ENCODE results near the gene DMXL2.
A peak's percentile ranks its signal among the peaks of the same experiment; 100 is the strongest.
"Not testable (repeated sequence)": the region's sequence is repeated elsewhere in the genome, so short reads cannot be mapped to it uniquely, and the experiment has no call there.

The DMXL2 gene, protein sequence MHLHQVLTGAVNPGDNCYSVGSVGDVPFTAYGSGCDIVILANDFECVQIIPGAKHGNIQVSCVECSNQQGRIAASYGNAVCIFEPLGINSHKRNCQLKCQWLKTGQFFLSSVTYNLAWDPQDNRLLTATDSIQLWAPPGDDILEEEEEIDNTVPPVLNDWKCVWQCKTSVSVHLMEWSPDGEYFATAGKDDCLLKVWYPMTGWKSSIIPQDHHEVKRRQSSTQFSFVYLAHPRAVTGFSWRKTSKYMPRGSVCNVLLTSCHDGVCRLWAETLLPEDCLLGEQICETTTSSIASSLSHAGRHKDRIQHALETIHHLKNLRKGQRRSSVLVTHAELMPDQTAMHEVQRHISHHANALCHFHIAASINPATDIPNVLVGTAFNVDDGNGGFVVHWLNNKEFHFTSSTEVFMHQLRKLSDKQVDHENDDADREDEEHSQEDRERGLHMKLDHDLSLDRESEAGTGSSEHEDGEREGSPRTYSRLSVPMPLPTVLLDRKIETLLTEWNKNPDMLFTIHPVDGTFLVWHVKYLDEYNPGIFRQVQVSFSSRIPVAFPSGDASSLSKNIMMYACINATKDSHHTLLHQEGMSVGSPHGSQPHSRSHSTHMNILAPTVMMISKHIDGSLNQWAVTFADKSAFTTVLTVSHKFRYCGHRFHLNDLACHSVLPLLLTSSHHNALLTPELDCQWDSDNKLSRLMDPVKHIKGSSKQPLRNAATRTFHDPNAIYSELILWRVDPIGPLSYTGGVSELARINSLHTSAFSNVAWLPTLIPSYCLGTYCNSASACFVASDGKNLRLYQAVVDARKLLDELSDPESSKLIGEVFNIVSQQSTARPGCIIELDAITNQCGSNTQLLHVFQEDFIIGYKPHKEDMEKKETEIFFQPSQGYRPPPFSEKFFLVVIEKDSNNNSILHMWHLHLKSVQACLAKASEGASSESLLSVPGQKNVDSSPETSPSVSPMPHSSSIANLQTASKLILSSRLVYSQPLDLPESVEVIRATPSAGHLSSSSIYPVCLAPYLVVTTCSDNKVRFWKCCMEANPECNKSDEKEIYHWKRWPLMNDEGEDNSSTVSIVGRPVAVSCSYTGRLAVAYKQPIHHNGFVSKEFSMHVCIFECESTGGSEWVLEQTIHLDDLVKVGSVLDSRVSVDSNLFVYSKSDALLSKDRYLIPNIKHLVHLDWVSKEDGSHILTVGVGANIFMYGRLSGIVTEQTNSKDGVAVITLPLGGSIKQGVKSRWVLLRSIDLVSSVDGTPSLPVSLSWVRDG (N-terminal part only)

DNA sequence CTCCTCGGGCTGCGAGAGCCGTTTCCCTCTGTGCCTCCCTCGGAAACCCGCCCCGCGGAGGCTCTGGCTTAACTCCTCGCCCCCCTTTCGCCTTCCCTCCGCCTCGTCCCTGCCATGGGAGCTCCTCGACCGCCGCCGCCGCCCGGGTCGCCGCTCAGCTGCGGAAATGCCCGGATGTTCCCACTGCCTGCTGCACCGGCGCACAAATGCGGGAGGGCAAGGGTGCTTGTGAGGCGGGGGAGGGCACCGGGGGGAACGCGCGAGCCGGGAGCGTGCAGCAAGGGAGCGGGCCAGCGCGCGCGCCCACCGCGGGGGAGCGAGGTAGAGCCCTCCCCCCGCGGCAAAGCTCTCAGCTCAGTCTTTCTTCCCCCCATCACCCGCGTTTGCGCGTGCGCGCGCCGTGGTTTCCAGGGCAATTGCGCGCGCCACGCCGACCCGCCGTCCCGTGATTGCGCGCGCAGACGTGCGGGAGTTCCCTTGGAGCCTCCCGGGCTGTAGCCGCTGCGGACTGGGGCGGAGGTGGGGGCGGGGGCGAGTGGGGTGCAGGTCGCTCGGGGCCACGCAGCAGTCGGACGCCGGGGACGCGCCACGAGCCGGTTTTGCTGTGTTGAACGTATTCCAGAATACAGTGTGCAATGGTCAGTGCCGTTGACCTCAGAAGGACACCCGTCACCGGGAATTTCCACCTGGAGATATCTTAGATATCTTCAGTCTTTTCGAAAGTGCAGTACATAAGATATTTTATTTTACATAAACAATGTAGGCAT lies at the start of gene DMXL2:
DMXL2 (minus strand) TSS at position 168 of the 767 bp plus-strand sequence. CDS start 226 bp downstream, outside the sequence.
- H3K4me3 ChIP-seq (ENCODE audit: low read depth, low read length), result peak within 1 kb of the TSS; percentile 89
- H3K36me3 ChIP-seq (ENCODE audit: control insufficient read depth, insufficient read depth, low read length), result no peaks in the 10 kb centered on the region
- H3K27ac ChIP-seq (ENCODE audit: low read depth, low read length), result peak within 1 kb of the TSS; percentile 36; the same call in 1 of the 2 replicates
- H3K27me3 ChIP-seq (ENCODE audit: control insufficient read depth, insufficient read depth, low read length), result peaks cover 9% of the 10 kb centered on the region
- peak within 1 kb of the TSS; percentile 77 for H3K9ac ChIP-seq (ENCODE audit: low read length)
- peaks cover 12% of the 10 kb centered on the region for H3K4me1 ChIP-seq (ENCODE audit: control insufficient read depth, insufficient read depth, low read length)
- no peaks in the 10 kb centered on the region for H3K9me3 ChIP-seq (ENCODE audit: control insufficient read depth, insufficient read depth, low read depth, low read length)

DNA sequence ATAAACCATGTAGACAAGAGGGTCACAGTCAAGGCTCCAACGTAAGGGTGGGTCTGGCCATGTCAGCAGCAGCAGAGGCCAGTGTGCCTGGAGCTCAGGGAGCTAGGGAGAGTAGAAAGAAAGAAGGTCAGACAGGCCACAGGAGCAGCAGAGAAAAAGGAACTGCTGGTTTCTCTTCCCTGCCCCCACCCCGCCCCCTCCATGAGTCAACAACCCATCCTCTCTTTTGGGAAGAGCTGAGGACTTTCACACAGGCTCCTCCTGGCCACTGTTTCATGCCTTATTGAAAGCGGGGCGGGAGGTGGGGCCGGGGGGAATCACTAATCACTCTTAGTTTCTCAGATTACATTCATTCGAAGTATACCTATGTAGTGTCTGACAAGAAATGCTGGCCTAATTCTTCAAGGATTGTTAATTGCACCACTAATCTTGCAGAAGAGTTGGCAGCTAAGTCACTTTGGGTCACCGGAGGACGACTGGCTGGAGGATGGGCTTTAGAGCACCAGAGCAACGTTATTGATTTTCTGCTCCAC lies 49.6 kb upstream of the DMXL2 start:
- Histone ChIP-seq H3K27ac (ENCODE audit: low read depth, low read length) (no peak overlapping the region), H3K4me3 (ENCODE audit: low read depth, low read length) (no peak overlapping the region), H3K9ac (ENCODE audit: low read length) (no peak overlapping the region), H3K36me3 (ENCODE audit: control insufficient read depth, insufficient read depth, low read length) (no peaks in the 10 kb centered on the region), H3K4me1 (ENCODE audit: control insufficient read depth, insufficient read depth, low read length) (peaks cover 8% of the 10 kb centered on the region; the same call in 1 of the 2 replicates), H3K27me3 (ENCODE audit: control insufficient read depth, insufficient read depth, low read length) (no peaks in the 10 kb centered on the region), H3K9me3 (ENCODE audit: control insufficient read depth, insufficient read depth, low read depth, low read length) (no peaks in the 10 kb centered on the region)

DNA sequence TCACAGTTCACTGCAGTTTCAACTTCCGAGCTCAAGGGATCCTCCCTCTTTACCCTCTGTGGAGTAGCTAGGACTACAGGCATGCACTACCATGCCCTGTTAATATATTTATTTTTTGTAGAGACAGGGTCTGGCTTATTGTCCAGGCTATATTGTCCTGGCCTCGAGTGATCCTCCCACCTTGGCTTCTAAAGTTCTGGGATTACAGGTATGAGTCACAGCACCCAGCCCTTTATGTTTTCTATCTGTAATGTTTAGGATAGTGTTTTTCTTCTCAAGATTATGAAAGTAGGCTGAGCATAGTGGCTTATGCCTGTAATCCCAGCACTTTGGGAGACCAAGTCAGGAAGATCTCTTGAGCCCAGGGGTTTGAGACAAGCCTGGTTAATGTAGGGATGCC lies 46.8 kb upstream of the DMXL2 start:
- Histone ChIP-seq H3K4me1 (ENCODE audit: control insufficient read depth, insufficient read depth, low read length) (peaks cover 8% of the 10 kb centered on the region; the same call in 1 of the 2 replicates), H3K27ac (ENCODE audit: low read depth, low read length) (no peak overlapping the region), H3K36me3 (ENCODE audit: control insufficient read depth, insufficient read depth, low read length) (no peaks in the 10 kb centered on the region), H3K4me3 (ENCODE audit: low read depth, low read length) (no peak overlapping the region), H3K27me3 (ENCODE audit: control insufficient read depth, insufficient read depth, low read length) (no peaks in the 10 kb centered on the region), H3K9me3 (ENCODE audit: control insufficient read depth, insufficient read depth, low read depth, low read length) (no peaks in the 10 kb centered on the region), H3K9ac (ENCODE audit: low read length) (no peak overlapping the region)

DNA sequence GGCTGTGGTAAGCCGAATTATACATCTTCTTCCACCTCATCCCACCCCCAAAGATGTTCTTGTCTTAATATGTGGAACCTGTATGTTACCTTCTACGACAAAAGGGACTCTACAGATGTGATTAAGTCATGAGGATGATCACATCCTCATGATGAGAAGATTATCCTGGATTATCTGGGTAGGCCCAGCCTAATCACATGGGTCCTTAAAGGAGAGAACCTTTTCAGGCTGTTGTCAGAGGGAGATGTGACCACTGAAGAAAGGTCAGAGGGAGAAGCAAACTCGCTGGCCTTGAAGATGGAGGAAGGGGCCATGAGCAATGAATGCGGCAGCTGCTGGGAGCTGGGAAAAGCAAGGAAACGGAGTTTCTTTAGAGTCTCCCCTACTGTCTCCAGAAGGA lies 45.9 kb upstream of the DMXL2 start:
- Histone ChIP-seq H3K4me1 (ENCODE audit: control insufficient read depth, insufficient read depth, low read length) (peaks cover 8% of the 10 kb centered on the region; the same call in 1 of the 2 replicates), H3K27ac (ENCODE audit: low read depth, low read length) (no peak overlapping the region), H3K27me3 (ENCODE audit: control insufficient read depth, insufficient read depth, low read length) (no peaks in the 10 kb centered on the region), H3K36me3 (ENCODE audit: control insufficient read depth, insufficient read depth, low read length) (no peaks in the 10 kb centered on the region), H3K9me3 (ENCODE audit: control insufficient read depth, insufficient read depth, low read depth, low read length) (no peaks in the 10 kb centered on the region), H3K4me3 (ENCODE audit: low read depth, low read length) (no peak overlapping the region), H3K9ac (ENCODE audit: low read length) (no peak overlapping the region)

DNA sequence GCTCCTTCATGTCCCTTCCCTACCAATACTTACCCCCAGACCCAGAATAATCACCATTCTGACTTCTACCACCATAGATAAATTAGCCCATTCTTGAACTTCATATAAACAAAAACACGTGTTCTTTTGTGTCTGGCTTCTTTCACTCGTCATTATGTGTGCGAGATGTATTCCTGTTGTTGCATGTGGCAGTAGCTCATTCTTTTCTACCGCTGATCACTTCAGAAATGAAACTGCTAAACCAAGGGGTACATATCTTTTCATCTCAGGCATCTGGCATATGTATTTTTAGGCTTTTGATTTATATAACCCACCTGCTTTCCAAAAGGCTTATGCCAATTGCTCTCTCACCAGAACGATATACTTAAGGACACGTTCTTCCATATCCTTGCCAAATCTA lies 44.9 kb upstream of the DMXL2 start:
- Histone ChIP-seq H3K36me3 (ENCODE audit: control insufficient read depth, insufficient read depth, low read length) (no peaks in the 10 kb centered on the region), H3K27ac (ENCODE audit: low read depth, low read length) (no peak overlapping the region), H3K9ac (ENCODE audit: low read length) (no peak overlapping the region), H3K4me3 (ENCODE audit: low read depth, low read length) (no peak overlapping the region), H3K4me1 (ENCODE audit: control insufficient read depth, insufficient read depth, low read length) (peaks cover 6% of the 10 kb centered on the region; the same call in 1 of the 2 replicates), H3K27me3 (ENCODE audit: control insufficient read depth, insufficient read depth, low read length) (no peaks in the 10 kb centered on the region), H3K9me3 (ENCODE audit: control insufficient read depth, insufficient read depth, low read depth, low read length) (no peaks in the 10 kb centered on the region)

DNA sequence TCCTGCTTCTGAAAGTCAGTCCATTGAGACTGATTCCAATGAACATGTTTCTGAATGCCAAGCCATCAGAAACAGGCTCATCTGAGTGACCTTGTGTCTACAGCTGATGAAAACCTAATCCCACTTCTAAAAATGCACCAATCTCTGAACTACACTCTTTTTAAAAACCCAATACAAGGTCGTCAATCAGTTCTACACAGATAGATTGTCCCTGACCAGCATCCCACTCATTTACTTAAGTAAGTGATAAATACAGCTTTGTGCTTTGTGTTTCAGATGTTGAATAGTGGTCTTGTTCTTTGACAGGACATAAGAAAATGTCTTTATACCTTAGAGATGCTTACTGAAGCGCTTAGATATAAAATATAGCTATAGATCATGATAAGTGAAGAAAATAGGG lies 38.5 kb upstream of the DMXL2 start:
- Histone ChIP-seq H3K9me3 (ENCODE audit: control insufficient read depth, insufficient read depth, low read depth, low read length) (no peaks in the 10 kb centered on the region), H3K27ac (ENCODE audit: low read depth, low read length) (no peak overlapping the region), H3K4me3 (ENCODE audit: low read depth, low read length) (no peak overlapping the region), H3K9ac (ENCODE audit: low read length) (no peak overlapping the region), H3K27me3 (ENCODE audit: control insufficient read depth, insufficient read depth, low read length) (no peaks in the 10 kb centered on the region), H3K4me1 (ENCODE audit: control insufficient read depth, insufficient read depth, low read length) (no peaks in the 10 kb centered on the region), H3K36me3 (ENCODE audit: control insufficient read depth, insufficient read depth, low read length) (no peaks in the 10 kb centered on the region)

DNA sequence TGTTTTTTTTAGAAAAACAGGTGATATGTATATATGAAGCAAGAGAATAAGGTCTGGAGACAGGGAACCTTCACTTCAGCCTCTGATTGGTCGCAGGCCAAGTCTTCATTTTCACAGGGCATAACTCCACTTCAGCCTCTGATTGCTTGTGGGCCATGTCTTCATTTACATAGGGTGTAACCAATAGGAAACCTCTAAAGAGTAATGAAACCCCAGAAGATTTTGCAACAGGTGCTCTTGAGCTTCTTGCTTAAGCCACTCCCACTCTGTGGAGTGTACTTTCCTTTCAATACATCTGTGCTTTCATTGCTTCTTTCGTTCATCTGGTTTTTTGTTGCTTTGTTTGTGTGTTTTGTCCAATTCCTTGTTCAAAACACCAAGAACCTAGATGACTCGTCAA lies 36.1 kb upstream of the DMXL2 start:
- Histone ChIP-seq H3K27me3 (ENCODE audit: control insufficient read depth, insufficient read depth, low read length) (no peaks in the 10 kb centered on the region), H3K9ac (ENCODE audit: low read length) (no peak overlapping the region), H3K4me3 (ENCODE audit: low read depth, low read length) (no peak overlapping the region), H3K9me3 (ENCODE audit: control insufficient read depth, insufficient read depth, low read depth, low read length) (no peaks in the 10 kb centered on the region), H3K27ac (ENCODE audit: low read depth, low read length) (no peak overlapping the region), H3K36me3 (ENCODE audit: control insufficient read depth, insufficient read depth, low read length) (no peaks in the 10 kb centered on the region), H3K4me1 (ENCODE audit: control insufficient read depth, insufficient read depth, low read length) (no peaks in the 10 kb centered on the region; the same call in 1 of the 2 replicates)

DNA sequence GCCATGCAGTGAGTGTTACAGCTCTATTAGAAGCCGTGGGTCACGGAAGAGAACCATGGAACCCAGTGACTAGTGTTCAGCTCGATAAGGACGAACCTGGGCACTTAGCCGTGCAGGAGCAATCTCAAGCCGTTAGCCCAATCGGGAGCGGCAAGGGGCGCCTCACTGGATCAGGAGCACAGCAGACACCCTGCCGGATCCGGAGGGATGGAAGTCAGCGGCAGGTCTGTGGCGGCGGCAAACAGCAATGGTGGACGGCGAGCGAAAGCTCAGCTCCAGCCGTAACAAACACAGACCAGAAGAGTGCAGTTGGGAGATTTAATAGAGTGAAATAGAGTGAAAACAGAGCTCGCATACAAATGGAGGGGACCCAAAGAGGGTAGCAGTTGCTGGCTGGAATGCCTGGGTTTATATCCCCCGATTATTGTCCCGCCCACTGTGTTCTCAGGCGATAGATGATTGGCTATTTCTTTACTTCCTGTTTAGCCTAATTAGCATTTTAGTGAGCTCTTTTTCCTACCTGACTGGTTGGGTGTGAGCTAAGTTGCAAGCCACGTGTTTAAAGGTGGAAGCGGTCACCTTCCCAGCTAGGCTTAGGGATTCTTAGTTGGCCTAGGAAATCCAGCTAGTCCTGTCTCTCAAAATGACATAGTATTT lies 33.0 kb upstream of the DMXL2 start:
- H3K4me3 ChIP-seq (ENCODE audit: low read depth, low read length); H3K27ac ChIP-seq (ENCODE audit: low read depth, low read length); H3K4me1 ChIP-seq (ENCODE audit: control insufficient read depth, insufficient read depth, low read length); H3K9me3 ChIP-seq (ENCODE audit: control insufficient read depth, insufficient read depth, low read depth, low read length); H3K27me3 ChIP-seq (ENCODE audit: control insufficient read depth, insufficient read depth, low read length); H3K36me3 ChIP-seq (ENCODE audit: control insufficient read depth, insufficient read depth, low read length); H3K9ac ChIP-seq (ENCODE audit: low read length): not testable (repeated sequence)

DNA sequence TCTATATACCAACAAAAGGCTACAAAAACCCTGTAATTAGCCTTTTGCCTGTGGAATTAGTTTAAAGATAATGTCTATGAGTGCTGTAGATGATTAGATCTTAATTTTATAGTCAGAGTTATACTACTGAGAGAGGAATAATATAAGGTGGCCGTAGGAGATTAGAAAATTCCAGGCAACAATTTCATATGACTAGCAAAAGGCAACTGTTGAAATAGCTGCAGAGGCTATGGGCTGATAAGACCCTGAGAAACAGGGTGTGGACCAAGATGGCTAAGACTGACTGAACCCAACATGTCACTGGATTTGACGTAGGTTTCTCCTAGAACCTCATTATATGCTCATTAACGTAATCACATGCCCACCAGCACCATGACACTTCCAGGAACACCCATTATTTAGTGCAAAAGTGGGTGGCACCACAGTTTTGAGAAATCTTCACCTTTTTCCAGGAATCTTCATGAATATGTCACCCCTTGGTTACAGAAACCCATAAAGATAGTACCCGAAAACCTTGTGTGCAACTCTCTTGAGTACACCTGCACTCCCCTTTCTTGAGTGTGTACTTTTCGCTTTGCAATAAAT lies 29.6 kb upstream of the DMXL2 start:
- Histone ChIP-seq H3K9me3 (ENCODE audit: control insufficient read depth, insufficient read depth, low read depth, low read length) (no peaks in the 10 kb centered on the region), H3K9ac (ENCODE audit: low read length) (no peak overlapping the region), H3K27ac (ENCODE audit: low read depth, low read length) (no peak overlapping the region), H3K4me1 (ENCODE audit: control insufficient read depth, insufficient read depth, low read length) (no peaks in the 10 kb centered on the region; the same call in 1 of the 2 replicates), H3K36me3 (ENCODE audit: control insufficient read depth, insufficient read depth, low read length) (no peaks in the 10 kb centered on the region), H3K27me3 (ENCODE audit: control insufficient read depth, insufficient read depth, low read length) (no peaks in the 10 kb centered on the region), H3K4me3 (ENCODE audit: low read depth, low read length) (no peak overlapping the region)

Data from HUES6 (cell line).